HG02870 (cell line): ENCODE data around the gene PCAT7.

Experiments
- ATAC-seq: cut with Tn5 transposase; IDR thresholded peaks from one replicate; pipeline ENCODE4 v1.9.1; 2021; ENCODE audit warnings: mild to moderate bottlenecking, moderate library complexity; ENCODE audit not compliant: unreplicated experiment

PCAT7 gene

DNA sequence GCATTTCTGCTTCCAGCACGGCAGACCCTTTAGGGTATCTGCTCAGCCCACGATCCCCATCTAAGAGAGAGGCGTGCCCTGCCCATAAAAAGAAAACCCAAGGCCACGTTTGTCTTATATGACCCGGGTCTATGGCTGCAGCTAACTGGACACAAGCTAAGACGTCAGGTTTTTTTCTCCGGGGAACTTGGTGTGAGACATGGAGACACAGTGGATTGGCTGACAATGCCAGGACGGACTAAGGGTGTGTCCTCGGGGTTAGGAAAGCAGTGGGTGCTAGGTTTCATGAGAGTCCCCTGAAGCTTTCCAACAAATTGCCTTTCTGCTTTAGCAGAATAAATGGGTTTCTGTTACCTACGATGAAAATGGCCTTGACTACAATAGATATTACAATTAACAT, 45.8 kb downstream of the PCAT7 start:
- no peak for ATAC-seq

GRCh38 chr9:94602666-94603065, 47.8 kb downstream of the PCAT7 start:
- ATAC-seq, result no peak

DNA sequence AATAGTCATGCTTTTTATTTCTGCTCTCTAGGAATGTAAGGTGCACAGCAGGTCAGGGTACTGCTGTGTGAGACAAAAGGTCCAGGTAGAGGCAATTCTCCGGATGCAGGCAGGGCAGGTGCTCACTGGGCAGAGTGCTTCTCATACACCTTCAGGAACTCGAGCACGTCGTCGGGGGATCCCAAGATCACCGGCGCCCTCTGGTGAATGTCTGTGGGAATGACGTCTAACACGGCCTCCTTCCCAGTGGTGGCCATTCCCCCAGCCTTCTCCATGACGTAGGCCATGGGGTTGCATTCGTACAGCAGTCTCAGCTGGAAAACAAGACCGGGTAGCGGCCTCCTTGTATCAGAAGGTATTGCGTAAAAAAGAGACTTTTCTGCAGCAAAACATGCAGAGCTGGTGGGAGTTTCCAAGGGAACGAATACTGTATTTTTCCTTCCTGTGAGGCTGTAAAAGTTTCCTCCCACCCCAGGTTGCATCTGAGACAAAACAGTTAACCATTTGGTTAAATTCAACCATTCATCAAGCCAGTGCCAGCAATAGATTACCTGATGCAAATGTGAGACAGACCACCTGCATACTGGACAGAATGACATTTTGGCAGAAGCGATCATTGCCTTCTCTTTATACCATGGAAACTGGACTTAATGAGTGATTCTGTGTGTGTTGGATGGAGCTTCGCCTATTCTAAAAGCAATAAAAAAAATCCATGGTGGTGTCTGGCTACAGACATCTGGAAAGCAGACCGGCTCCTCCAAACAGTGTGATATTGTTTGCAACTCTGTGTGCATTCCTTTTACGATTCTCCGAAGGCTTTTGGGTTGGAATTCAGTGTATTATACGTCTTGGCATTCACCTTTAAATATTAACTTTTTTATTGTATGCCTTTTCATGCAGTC, 48.6 kb downstream of the PCAT7 start:
- no peak for ATAC-seq

DNA sequence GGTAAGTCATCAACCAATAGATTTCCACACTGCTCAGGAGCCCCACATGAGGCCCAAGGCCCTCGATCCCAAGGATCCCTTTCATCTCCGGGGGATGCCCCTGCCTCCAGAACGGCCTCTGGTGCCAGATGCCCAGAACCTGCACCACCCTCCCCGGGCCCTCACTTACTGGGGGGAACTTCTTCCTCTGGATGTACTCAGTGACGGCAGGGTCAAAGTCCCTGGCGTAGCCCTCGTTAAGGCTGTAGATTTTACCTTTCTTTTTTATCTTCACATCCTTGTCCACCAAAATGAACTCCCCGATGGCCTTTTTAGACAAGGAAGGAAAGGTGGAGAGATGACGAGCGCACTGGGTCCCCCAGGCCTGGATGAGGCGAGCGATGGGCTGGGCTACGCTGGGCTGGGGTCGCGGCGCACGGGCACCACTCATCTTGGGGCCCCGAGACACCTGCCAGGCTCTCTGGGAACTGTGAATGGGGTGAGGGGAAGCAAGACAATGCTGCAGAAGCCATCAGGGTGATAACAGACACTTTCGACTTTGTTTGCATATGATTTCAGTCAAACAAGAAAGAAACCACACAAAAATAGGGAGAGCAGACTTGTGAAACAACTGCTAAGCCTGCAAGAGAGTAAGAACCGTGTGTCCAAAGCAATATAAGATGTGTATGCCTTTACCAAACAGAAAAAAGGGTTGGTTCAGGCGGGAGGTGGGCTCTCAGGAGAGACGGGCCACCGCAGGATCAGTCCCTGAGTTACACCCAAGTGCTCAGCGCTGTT, 52.0 kb downstream of the PCAT7 start:
- no peak for ATAC-seq

DNA sequence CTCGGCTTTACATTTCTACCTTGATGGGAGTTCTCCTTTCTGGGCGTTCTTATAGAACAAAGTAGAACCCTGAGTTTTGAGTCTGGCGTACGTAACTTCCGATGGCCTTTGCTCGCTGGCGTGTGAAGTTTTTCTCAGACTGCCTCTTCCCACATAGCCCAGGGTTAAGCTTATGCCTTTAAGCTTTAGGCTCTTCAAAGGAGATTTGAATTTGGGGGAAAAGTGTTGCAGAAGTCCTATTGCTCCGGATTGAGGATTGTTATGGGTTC, 52.5 kb downstream of the PCAT7 start:
- no peak for ATAC-seq

- ATAC-seq, result no peak
These were observed 55.3 kb downstream of the PCAT7 start for GRCh38 chr9:94610181-94610606.

DNA sequence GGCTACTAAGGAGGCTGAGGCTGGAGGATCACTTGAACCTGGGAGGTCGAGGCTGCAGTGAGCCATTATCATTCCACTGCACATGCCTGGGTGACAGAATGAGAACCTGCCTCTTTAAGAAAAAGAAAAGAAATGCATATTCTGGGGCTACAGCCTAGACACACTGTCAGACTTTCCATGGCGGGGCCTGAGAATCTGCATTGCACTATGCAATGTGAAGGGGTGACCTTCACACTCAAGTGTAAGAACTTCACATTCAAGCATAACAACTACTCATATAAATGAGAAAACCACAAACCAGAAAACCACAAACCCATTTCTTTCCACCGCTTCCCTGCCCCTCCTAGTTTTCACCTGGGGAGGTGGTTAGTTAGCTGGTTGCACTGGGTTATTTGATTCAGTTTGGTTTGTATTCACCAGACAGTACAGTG, 56.8 kb downstream of the PCAT7 start:
- ATAC-seq, result no peak

GRCh38 chr9:94612071-94612470, 57.2 kb downstream of the PCAT7 start:
- no peak for ATAC-seq

- ATAC-seq, result no peak
These were observed 58.1 kb downstream of the PCAT7 start for GRCh38 chr9:94613003-94613402.

DNA sequence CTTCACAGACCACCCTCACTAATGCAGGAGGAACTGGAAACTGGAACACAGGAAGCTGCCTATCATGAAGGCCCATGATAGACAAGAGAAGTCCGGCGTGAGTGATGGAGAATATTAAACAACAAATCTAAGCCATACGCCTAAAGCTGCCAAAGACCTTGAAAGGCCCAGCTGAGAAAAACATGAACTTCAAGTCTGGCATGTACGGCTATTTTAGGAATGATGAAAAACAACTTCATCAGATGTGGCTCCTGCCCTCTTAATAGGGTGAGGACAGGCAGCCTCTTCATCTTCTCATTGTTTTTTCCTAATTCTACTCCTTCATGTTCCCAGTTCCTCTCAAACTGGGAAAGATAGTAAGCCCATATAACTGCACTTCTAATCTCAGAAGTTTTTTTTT, 64.1 kb downstream of the PCAT7 start:
- ATAC-seq, result no peak
